A549 (cell line): ENCODE measurements around the gene SELPLG.

ENCODE experiments used
- CHD4 ChIP-seq: fragments of 200-600 bp; sonication (generic); IDR thresholded peaks from 2 replicates; pipeline ENCODE4 v1.6.1; 2016; ENCODE audit warnings: antibody characterized with exemption, mild to moderate bottlenecking, borderline replicate concordance
- EP300 ChIP-seq, 2 experiments: fragments of >200 bp; sonication (Bioruptor Twin); formaldehyde crosslinking; IDR thresholded peaks; 2 replicates in 1 of 2; 3 replicates in 1 of 2; pipeline ENCODE4 v1.6.1; 2016 to 2017
- JUN ChIP-seq, 2 experiments: fragments of >200 bp; sonication (Bioruptor Twin); formaldehyde crosslinking; IDR thresholded peaks; 2 replicates in 1 of 2; 3 replicates in 1 of 2; pipeline ENCODE4 v1.6.1; 2016 to 2017
- JUNB ChIP-seq: fragments of >200 bp; sonication (Bioruptor Twin); formaldehyde crosslinking; IDR thresholded peaks from 2 replicates; pipeline ENCODE4 v1.6.1; 2016
- POLR2A ChIP-seq: IDR thresholded peaks from 2 replicates; pipeline ENCODE4 v1.6.1; 2012; ENCODE audit warnings: mild to moderate bottlenecking, low read length
- RCOR1 ChIP-seq: fragments of 150-350 bp; IDR thresholded peaks from 2 replicates; pipeline ENCODE4 v1.6.1; 2014; ENCODE audit warnings: antibody characterized with exemption, low read length, low read depth
- TF ChIP-seq, protein P1 (sequence below): fragments of 450-650 bp; IDR thresholded peaks from 2 replicates; pipeline ENCODE4 v1.6.1; 2014; ENCODE audit warnings: antibody characterized with exemption
- TF ChIP-seq, protein P2 (sequence below): IDR thresholded peaks from 2 replicates; pipeline ENCODE4 v1.6.1; 2012
- TF ChIP-seq, protein P3 (sequence below): fragments of >200 bp; sonication (Bioruptor Twin); formaldehyde crosslinking; IDR thresholded peaks from 2 replicates; pipeline ENCODE4 v1.6.1; 2016
- TF ChIP-seq, protein P4 (sequence below): fragments of >200 bp; sonication (Bioruptor Twin); formaldehyde crosslinking; IDR thresholded peaks from 3 replicates; pipeline ENCODE4 v1.5.1; 2016
- TF ChIP-seq, protein P5 (sequence below): fragments of 200-600 bp; sonication (generic); IDR thresholded peaks from 2 replicates; pipeline ENCODE4 v1.6.1; 2016; ENCODE audit warnings: antibody characterized with exemption, mild to moderate bottlenecking, moderate library complexity
- TF ChIP-seq, protein P6 (sequence below): IDR thresholded peaks from 2 replicates; pipeline ENCODE4 v1.6.1; 2012; ENCODE audit warnings: low read depth, borderline replicate concordance

DNA sequence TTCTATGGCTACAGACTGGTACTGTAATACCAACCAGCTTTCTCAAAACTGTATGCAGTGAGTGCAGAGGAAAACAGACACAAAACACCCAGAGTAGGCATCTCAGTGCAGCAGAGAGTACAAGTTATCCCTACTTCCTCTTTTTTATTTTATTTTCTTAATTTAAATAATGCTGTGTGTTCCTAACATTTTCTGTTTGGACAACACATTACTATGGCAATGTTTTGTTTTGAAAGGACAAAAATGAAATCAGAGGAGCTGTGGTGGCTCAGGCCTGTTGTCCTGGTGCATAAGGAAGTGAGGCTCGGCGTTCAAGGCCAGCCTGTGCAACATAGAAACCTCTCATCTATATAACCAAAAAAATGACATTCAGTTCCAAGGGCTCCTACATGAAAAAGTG lies 33.7 kb upstream of the SELPLG start:
- TF ChIP-seq, protein P1, sequence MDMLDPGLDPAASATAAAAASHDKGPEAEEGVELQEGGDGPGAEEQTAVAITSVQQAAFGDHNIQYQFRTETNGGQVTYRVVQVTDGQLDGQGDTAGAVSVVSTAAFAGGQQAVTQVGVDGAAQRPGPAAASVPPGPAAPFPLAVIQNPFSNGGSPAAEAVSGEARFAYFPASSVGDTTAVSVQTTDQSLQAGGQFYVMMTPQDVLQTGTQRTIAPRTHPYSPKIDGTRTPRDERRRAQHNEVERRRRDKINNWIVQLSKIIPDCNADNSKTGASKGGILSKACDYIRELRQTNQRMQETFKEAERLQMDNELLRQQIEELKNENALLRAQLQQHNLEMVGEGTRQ, result no peak; the same call in 1 of the 2 replicates
- TF ChIP-seq POLR2A (no peak), JUN (IDR thresholded peaks at IDR 0.05) (no peak), RCOR1 (no peak), EP300 (IDR thresholded peaks at IDR 0.05) (no peak), CHD4 (no peak), JUNB (no peak)
- TF ChIP-seq, protein P2, sequence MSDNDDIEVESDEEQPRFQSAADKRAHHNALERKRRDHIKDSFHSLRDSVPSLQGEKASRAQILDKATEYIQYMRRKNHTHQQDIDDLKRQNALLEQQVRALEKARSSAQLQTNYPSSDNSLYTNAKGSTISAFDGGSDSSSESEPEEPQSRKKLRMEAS, result no peak
- TF ChIP-seq, protein P3, sequence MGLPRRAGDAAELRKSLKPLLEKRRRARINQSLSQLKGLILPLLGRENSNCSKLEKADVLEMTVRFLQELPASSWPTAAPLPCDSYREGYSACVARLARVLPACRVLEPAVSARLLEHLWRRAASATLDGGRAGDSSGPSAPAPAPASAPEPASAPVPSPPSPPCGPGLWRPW, result no peak
- TF ChIP-seq, protein P4, sequence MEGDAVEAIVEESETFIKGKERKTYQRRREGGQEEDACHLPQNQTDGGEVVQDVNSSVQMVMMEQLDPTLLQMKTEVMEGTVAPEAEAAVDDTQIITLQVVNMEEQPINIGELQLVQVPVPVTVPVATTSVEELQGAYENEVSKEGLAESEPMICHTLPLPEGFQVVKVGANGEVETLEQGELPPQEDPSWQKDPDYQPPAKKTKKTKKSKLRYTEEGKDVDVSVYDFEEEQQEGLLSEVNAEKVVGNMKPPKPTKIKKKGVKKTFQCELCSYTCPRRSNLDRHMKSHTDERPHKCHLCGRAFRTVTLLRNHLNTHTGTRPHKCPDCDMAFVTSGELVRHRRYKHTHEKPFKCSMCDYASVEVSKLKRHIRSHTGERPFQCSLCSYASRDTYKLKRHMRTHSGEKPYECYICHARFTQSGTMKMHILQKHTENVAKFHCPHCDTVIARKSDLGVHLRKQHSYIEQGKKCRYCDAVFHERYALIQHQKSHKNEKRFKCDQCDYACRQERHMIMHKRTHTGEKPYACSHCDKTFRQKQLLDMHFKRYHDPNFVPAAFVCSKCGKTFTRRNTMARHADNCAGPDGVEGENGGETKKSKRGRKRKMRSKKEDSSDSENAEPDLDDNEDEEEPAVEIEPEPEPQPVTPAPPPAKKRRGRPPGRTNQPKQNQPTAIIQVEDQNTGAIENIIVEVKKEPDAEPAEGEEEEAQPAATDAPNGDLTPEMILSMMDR, result no peak
- TF ChIP-seq, protein P5, sequence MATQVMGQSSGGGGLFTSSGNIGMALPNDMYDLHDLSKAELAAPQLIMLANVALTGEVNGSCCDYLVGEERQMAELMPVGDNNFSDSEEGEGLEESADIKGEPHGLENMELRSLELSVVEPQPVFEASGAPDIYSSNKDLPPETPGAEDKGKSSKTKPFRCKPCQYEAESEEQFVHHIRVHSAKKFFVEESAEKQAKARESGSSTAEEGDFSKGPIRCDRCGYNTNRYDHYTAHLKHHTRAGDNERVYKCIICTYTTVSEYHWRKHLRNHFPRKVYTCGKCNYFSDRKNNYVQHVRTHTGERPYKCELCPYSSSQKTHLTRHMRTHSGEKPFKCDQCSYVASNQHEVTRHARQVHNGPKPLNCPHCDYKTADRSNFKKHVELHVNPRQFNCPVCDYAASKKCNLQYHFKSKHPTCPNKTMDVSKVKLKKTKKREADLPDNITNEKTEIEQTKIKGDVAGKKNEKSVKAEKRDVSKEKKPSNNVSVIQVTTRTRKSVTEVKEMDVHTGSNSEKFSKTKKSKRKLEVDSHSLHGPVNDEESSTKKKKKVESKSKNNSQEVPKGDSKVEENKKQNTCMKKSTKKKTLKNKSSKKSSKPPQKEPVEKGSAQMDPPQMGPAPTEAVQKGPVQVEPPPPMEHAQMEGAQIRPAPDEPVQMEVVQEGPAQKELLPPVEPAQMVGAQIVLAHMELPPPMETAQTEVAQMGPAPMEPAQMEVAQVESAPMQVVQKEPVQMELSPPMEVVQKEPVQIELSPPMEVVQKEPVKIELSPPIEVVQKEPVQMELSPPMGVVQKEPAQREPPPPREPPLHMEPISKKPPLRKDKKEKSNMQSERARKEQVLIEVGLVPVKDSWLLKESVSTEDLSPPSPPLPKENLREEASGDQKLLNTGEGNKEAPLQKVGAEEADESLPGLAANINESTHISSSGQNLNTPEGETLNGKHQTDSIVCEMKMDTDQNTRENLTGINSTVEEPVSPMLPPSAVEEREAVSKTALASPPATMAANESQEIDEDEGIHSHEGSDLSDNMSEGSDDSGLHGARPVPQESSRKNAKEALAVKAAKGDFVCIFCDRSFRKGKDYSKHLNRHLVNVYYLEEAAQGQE, result no peak
- TF ChIP-seq, protein P6, sequence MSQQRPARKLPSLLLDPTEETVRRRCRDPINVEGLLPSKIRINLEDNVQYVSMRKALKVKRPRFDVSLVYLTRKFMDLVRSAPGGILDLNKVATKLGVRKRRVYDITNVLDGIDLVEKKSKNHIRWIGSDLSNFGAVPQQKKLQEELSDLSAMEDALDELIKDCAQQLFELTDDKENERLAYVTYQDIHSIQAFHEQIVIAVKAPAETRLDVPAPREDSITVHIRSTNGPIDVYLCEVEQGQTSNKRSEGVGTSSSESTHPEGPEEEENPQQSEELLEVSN, result no peak
